ENCODE measurements around the gene DBNDD1.

DBNDD1 gene

GRCh38 chr16:90034504-90034903 is 15.2 kb upstream of the DBNDD1 start:
- no peak for DNase-seq

- no peak for DNase-seq
Observed at GRCh38 chr16:90033387-90033786, 14.1 kb upstream of the DBNDD1 start.

DNA sequence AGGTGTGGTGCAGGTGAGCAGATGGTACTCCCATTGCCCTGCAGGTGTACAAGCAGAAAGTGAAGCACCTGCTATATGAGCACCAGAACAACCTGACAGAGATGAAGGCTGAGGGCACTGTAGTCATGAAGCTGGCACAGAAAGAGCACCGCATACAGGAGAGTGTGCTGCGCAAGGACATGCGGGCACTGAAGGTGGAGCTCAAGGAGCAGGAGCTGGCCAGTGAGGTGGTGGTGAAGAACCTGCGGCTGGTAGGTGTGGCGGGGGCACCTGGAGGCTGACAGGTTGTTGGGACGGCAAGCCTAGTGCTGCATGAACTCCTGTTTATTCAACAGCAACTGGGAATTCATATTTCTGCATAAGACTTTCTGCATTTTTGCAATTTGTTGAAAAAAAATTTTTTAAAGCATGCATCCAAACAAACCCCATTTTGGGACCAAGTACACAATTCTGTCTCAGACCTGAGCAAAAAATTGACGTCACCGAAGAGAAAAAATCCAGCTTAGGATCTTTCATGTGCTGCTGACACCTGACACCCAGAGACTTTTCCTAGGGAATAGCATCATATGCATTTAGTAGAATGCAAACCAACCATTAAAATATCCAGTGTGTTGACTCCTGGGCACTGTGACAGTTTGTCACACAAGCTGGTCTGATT is 13.5 kb upstream of the DBNDD1 start:
- no peak for DNase-seq

DNA sequence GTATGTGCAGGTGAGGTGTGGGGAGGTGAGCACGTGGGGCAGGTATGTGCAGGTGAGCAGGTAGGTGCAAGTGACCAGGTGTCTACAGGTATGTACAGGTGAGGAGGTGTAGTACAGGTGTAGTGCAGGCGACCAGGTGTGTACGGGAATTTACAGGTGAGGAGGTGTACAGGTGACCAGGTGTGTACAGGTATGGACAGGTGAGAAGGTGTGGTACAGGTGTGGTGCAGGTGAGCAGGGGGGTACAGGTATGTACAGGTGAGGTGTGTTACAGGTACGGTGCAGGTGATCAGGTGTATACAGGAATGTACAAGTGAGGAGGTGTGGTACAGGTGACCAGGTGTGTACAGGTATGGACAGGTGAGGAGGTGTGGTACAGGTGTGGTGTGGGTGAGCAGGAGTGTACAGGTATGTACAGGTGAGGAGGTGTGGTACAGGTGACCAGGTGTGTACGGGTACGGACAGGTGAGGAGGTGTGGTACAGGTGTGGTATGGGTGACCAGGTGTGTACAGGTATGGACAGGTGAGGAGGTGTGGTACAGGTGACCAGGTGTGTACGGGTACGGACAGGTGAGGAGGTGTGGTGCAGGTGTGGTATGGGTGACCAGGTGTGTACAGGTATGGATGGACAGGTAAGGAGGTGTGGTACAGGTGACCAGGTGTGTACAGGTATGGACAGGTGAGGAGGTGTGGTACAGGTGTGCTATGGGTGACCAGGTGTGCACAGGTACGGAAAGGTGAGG is 12.8 kb upstream of the DBNDD1 start:
- DNase-seq = no peak

DNA sequence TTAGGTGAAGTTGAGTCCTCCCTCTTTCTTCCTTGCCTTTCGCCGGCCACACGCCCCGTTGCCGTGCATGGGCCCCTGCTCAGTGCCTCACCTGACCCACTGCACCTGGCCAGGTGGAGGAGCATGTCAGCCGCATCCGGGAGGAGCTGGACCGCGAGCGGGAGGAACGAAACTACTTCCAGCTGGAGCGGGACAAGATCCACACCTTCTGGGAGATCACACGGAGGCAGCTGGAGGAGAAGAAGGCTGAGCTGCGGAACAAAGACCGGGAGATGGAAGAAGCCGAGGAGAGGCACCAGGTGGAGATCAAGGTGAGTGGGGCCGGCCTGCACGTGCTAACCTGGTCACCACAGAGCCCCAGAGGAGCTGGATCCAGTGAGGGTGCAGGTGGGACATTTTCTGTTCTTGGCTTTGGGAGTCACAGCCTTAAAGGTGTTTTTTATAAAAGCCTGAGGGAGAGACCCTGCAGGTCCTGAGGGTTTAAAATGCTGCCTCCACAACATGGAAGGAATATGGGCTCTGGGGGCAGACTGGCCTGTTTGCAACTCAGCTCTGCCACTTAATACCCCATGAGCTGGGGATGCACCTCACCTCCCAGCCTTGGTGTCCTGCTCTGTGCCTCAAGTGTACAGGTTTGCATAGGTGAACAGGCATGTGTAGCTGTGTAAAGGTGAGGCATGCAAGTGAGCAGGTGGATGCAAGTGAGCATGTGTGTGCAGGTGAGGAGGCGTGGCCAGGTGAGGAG is 12.1 kb upstream of the DBNDD1 start:
- no peak for DNase-seq

DNA sequence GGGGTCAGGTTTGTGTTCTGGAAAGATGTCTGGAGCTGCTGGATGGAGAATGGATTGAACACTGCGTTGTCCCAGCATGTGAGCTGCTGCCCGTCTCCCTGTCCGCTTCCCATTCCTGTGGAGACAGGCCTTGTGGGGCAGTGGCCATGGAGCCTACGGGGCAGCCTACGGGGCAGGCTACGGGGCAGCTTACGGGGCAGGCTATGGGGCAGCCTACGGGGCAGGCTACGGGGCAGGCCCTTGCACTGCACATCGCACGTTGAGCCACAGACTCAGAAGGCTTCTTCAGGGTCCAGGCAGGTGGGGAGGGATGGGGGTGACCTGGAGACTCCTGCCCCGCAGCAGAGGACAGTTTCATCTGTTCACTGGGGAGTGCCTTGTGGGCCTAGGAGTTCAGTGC is 9.7 kb upstream of the DBNDD1 start:
- DNase-seq = no peak

DNA sequence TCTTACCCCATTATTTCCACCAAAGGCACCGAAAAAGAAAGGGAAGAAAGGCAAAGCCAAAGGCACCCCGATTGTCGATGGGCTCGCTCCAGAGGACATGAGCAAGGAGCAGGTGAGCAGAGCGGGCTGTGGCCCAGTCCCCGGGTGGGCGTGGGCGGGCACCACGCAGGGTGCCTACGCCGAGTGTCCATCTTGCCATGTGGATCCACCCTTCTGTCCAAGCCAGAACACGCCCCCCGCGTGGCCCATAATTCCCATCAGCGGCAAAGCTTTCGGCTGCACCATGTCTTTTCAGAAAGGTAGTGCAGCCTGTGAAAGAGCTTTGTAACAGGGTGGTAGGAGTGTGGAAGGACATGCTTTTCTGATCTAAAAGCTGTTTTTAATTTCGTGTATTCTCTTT is 8.4 kb upstream of the DBNDD1 start:
- DNase-seq = no peak

GRCh38 chr16:90026135-90026534 is 6.9 kb upstream of the DBNDD1 start:
- no peak for DNase-seq

DNA sequence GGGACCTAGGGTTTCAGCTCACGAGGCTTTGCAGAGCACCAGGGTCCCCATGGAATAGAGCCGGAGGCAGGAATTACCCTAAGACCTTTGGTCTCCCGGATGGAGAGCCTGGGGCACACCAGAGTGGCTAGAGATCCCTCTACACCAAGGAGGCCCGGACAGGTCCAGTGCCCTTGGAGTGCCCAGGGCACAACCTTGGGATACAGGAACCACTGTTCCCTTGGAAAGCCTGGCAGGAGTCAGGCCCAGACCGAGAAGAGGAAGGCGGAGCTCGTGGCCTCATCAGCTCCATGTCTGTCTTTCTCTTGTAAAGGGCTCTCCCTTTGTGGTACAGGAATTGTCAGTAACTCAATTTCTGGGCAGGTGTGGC is 3.8 kb upstream of the DBNDD1 start:
- no peak for DNase-seq

- peak; percentile 79 for DNase-seq
Observed at GRCh38 chr16:90022209-90023077, 3.2 kb upstream of the DBNDD1 start.

GRCh38 chr16:90020838-90021382 is 1.7 kb upstream of the DBNDD1 start:
- no peak for DNase-seq

GRCh38 chr16:90020260-90020837 is 1.1 kb upstream of the DBNDD1 start:
- no peak for DNase-seq

DNA sequence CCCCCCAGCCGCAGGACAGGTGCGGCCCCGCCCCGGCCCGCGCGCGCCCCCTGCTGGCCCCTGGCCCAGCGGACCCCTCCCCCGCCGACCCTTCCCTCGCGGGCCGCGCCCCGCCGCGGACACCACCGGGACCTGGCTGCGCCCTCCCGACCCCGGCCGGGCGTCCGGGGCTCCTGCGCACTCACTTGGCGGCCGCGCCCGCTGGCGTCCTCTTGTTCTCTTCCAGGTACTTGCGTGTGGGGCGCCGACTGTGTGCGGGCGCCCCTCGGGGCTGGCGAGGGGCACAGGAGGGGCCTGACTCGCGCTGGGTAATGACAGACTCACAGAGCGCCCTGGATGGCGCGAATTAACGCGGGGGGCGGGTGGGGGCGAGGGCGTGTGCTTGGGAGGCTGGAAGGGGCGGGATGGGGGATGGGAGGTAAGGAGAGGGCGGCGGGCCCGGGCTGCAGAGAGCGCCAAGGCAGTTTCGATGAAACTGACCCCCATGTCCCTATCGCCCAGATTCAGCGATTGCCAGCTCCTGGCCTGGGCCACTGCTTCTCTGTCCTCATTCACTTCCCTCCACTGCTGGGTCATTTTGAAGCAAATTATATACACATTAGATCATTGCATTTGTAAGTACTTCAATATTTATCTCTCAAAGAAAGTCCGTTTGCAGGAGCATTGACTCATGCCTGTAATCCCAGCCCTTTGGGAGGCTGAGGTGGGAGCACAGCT is 445 bp upstream of the DBNDD1 start:
- DNase-seq = peak; percentile 61

DNA sequence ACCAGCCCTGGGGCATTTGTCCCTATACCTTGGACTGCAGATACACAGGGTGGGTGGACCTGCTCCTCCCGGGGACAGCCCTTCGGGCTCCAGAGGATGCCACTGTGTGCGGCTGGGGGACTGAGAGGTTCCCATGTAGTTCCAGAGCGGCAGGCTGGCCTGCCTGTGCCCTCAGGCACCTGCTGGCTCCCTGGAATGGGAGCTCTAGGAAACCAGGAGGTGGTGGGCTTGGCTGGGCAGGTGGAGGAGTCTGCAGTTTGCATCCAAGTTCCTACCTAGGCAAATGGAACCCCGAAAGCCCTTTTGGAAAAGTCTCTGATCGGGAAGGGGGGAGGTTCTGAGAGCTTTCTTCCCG is 982 bp downstream of the DBNDD1 start:
- DNase-seq = no peak

GRCh38 chr16:90016339-90016950 is 2.8 kb downstream of the DBNDD1 start:
- no peak for DNase-seq

- no peak for DNase-seq
Observed at GRCh38 chr16:90015586-90016338, 3.5 kb downstream of the DBNDD1 start.

- DNase-seq = no peak
Observed at GRCh38 chr16:90012991-90013745, 6.1 kb downstream of the DBNDD1 start.

DNA sequence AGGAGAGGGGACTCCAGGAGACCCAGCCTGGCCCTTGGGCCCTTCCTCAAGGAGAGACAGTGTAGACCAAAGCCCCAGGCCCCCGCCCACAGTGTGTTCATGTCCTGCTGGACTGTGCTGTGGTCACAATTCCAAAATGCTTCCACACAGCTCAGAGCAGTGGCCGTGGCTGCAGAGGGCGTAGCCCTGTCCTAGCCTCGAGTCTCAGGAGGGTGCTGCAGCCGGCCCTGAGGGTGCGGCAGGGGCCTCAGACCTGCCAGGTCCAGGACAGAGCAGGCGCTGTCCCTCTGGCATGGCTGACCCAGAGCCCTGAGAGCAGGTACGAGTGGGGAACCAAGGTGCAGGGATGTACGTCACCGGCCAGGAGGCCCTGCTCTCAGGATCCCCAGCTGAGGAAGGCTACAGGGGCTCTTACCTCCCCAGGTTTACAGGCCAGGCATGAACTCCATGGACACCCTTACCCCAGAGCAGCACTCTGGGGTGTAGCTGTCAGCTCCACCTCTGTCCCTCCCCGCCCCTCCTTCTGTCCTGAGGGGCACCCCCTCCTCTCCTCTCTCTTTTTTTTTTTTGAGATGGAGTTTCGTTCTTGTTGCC is 7.3 kb downstream of the DBNDD1 start:
- no peak for DNase-seq

- DNase-seq = no peak
Observed at GRCh38 chr16:90011508-90011819, 7.8 kb downstream of the DBNDD1 start.
